Measurements from ENCODE around the gene HYI. TPM values are rescaled to one million over a fixed set of nuclear protein-coding genes. Genes with fewer than 3 reads are reported as not detected.

The HYI gene
- total RNA-seq, 1 experiment from 2014 or later = not detected

GRCh38 chr1:43452789-43453441 lies 816 bp downstream of the HYI start:
- DNase-seq = no peak
- no peaks in the 10 kb centered on the region; the same call in 1 of the 2 replicates for H3K9me3 ChIP-seq (replicated peaks)
- peaks cover 35% of the 10 kb centered on the region for H3K36me3 ChIP-seq
- H3K4me3 ChIP-seq = no peak overlapping the region
- H3K27ac ChIP-seq = no peak overlapping the region
- H3K4me1 ChIP-seq = peaks cover 4% of the 10 kb centered on the region; the same call in 1 of the 2 replicates
- H3K27me3 ChIP-seq = no peaks in the 10 kb centered on the region

DNA sequence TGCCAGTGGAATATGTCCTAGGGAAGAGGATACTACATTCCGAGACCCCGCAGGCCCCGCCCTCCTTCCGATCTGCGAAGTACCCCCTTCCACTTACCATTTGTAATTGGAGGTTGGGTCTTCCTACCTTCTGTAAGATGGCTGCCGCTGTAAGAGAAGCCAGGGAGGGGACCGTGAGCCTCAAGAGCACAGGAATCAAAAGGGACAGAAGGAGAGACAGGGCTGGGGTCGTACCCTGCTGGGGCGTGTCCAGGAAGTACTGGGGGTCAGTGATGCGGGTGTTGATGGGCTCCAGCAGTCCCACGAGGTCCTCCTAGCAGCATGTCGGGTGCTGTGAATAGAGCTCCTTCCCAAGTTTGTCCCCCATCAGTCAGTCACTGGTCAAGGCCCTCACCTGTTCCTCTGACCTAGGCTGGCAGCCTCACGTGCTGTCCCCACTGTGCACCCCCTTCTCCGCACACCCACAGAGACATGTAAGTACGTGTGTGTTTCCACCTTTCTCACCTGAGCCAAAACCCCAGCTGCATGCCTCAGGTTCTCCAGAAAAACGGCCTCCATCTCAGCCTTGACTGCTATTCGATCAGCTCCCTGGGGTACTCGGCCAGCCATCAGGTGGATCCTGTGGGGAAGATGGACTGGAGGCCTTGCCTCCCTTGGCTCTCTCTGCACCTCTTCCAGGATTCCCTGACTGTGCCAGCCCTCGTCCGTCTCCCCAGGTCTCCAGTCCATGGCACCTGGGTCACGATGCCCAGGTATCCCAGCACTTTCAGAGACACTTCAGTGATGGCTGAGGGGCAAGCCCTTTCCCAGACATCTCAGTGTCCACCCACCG lies 1.8 kb downstream of the HYI start:
- no peak for DNase-seq
- H3K4me1 ChIP-seq = peaks cover 4% of the 10 kb centered on the region; the same call in 1 of the 2 replicates
- no peak overlapping the region for H3K27ac ChIP-seq
- H3K4me3 ChIP-seq = no peak overlapping the region
- H3K9me3 ChIP-seq (replicated peaks) = no peaks in the 10 kb centered on the region; the same call in 1 of the 2 replicates
- peaks cover 42% of the 10 kb centered on the region for H3K36me3 ChIP-seq
- no peaks in the 10 kb centered on the region for H3K27me3 ChIP-seq

DNA sequence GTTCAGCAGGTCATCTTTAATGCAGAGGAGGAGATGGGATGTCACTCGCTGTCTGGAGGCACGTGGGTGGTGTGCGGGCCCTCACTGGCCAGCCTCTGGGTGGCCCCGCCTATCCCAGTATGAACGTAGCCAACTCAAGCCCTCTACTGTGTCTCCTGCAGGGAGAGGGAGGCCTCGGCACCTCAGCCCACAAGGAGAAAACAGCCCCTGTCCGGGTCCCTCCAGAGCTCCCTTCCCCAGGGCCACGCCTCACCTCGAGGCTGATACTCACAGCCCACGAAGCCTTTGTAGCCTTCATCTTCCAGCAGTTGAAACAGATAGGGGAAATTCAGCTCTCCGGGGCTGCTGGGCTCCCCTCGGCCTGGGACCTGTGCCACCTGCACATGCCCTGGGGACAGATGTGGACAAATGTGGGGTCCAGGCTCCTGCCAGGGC lies 2.6 kb downstream of the HYI start:
- H3K36me3 ChIP-seq = peaks cover 46% of the 10 kb centered on the region
- DNase-seq = no peak

DNA sequence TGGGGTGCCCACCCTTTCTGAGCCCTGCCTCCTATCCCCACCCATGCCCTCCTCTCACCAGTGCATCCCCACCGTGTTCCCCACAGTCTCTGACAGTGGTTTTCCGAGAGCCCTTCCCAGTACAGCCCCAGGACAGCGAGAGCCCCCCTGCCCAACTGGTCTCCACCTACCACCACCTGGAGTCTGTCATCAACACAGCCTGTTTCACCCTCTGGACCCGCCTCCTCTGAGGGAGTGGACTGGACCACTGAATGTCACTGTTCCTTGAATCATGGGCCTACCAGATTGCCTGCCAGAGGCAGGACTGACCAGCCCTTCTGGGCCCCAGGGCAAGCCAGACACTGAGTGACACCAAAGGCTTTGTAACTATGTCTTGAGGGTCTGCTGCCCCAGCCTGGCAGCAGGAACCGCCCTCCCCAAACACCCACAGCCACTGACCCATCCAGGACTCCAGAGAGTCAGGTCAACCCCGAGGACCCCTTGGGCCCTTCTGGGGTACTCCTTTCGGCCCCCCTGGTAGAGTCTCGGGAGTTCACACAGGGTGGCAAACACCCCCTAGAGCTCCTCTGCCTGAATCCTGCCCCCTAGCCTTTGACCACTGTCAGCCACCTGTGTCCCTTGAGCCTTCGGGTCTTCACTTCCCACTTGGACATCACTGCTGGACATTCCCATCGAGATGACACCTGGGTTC lies 3.3 kb downstream of the HYI start:
- H3K9me3 ChIP-seq (replicated peaks) = no peaks in the 10 kb centered on the region; the same call in 1 of the 2 replicates
- DNase-seq = no peak
- H3K36me3 ChIP-seq = peaks cover 53% of the 10 kb centered on the region
- H3K4me3 ChIP-seq = no peak overlapping the region
- H3K4me1 ChIP-seq = peaks cover 4% of the 10 kb centered on the region; the same call in 1 of the 2 replicates
- H3K27me3 ChIP-seq = no peaks in the 10 kb centered on the region
- H3K27ac ChIP-seq = no peak overlapping the region

More for the DNA sequence above, 2.6 kb downstream of the HYI start:
- no peaks in the 10 kb centered on the region; the same call in 1 of the 2 replicates for H3K9me3 ChIP-seq (replicated peaks)
- no peaks in the 10 kb centered on the region for H3K27me3 ChIP-seq
- H3K4me1 ChIP-seq = peaks cover 4% of the 10 kb centered on the region; the same call in 1 of the 2 replicates
- no peak overlapping the region for H3K27ac ChIP-seq
- H3K4me3 ChIP-seq = no peak overlapping the region

DNA sequence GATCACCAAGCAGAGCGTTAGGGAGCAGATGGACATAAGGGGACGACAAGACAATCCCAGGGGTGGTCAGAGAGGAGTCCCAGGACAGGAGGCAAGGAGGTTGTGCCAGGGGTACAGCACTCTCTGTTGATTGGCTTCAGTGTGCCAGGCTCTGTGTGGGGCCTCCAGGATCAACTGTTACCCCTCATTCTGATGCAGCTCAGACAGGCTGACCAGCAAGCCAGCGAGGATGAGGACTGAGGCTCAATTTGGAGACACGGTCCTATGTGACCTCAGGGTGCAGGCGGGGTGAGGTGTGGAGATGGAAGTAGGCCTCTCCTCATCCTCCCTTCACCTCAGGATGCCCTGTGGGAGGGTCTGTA lies 4.0 kb downstream of the HYI start:
- DNase-seq = no peak
- no peaks in the 10 kb centered on the region for H3K27me3 ChIP-seq
- H3K4me3 ChIP-seq = no peak overlapping the region
- H3K4me1 ChIP-seq = no peaks in the 10 kb centered on the region
- H3K36me3 ChIP-seq = peaks cover 56% of the 10 kb centered on the region
- H3K9me3 ChIP-seq (replicated peaks) = no peaks in the 10 kb centered on the region
- no peak overlapping the region for H3K27ac ChIP-seq

GRCh38 chr1:43448955-43449707 lies 4.6 kb downstream of the HYI start:
- no peak for DNase-seq
- H3K4me3 ChIP-seq = no peak overlapping the region
- peaks cover 56% of the 10 kb centered on the region for H3K36me3 ChIP-seq
- no peaks in the 10 kb centered on the region for H3K4me1 ChIP-seq
- H3K9me3 ChIP-seq (replicated peaks) = no peaks in the 10 kb centered on the region
- H3K27me3 ChIP-seq = no peaks in the 10 kb centered on the region
- no peak overlapping the region for H3K27ac ChIP-seq

GRCh38 chr1:43447891-43448708 lies 5.6 kb downstream of the HYI start:
- Histone ChIP-seq H3K9me3 (replicated peaks) (no peaks in the 10 kb centered on the region), H3K4me1 (no peaks in the 10 kb centered on the region), H3K36me3 (peaks cover 56% of the 10 kb centered on the region), H3K27me3 (no peaks in the 10 kb centered on the region), H3K4me3 (no peak overlapping the region), H3K27ac (no peak overlapping the region)
- no peak for DNase-seq

DNA sequence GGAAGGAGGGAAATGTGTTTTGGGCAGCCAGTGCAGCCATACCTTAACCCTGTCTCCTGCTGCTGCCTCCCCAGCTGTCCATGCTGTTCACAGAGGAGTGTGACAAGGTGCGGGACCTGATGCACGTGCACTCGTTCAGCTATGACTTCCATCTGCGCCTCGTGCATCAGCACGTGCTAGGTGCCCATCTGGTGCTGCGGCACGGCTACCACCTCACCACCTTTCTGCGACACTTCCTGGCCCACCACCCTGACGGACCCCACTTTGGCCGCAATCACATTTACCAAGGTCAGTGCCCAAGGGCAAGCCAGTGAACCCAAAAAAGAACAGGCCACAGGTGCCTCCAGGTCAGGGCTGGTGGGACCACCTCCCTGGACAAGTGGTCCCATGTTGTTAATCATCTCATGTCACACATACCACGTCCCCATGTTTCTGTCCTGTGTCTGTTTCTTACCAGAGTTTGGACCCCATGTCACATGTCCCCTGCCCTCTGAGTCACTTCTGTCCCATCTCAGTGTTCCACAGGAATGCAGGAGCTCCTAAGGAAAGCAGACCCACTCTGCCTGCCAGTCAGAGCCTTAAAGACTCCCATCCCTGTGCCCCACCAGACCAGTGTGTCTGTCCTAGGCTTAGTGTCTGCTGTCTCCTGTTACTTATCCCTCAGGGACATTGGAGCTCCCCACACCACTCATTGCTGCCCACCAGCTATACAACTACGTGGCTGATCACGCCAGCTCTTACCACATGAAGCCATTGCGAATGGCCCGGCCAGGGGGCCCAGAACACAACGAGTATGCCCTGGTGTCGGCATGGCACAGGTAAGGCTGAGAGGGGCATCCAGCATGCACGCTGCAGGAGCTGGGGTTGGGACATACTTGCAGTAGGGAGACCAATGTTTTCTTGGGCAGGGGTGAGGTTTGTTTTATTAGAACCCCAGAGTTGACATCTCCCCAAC lies 6.6 kb downstream of the HYI start:
- peaks cover 48% of the 10 kb centered on the region for H3K36me3 ChIP-seq
- no peak overlapping the region for H3K4me3 ChIP-seq
- DNase-seq = no peak
- no peaks in the 10 kb centered on the region for H3K4me1 ChIP-seq
- no peaks in the 10 kb centered on the region for H3K9me3 ChIP-seq (replicated peaks)
- H3K27ac ChIP-seq = no peak overlapping the region
- no peaks in the 10 kb centered on the region for H3K27me3 ChIP-seq

- no peak overlapping the region for H3K27ac ChIP-seq
- H3K4me1 ChIP-seq = no peaks in the 10 kb centered on the region
- DNase-seq = no peak
- H3K36me3 ChIP-seq = peaks cover 44% of the 10 kb centered on the region
- H3K27me3 ChIP-seq = no peaks in the 10 kb centered on the region
- no peak overlapping the region for H3K4me3 ChIP-seq
- no peaks in the 10 kb centered on the region for H3K9me3 ChIP-seq (replicated peaks)
Observed at GRCh38 chr1:43446388-43446740, 7.4 kb downstream of the HYI start.

- H3K4me3 ChIP-seq = no peak overlapping the region
- H3K36me3 ChIP-seq = peaks cover 42% of the 10 kb centered on the region
- H3K27me3 ChIP-seq = no peaks in the 10 kb centered on the region
- DNase-seq = no peak
- H3K9me3 ChIP-seq (replicated peaks) = no peaks in the 10 kb centered on the region
- H3K27ac ChIP-seq = no peak overlapping the region
- H3K4me1 ChIP-seq = no peaks in the 10 kb centered on the region
Observed at GRCh38 chr1:43445606-43446387, 7.9 kb downstream of the HYI start.

- no peaks in the 10 kb centered on the region for H3K27me3 ChIP-seq
- H3K4me1 ChIP-seq = no peaks in the 10 kb centered on the region
- H3K4me3 ChIP-seq = no peak overlapping the region
- H3K9me3 ChIP-seq (replicated peaks) = no peaks in the 10 kb centered on the region
- peaks cover 35% of the 10 kb centered on the region for H3K36me3 ChIP-seq
- H3K27ac ChIP-seq = no peak overlapping the region
- DNase-seq = no peak
Observed at GRCh38 chr1:43444836-43445235, 8.9 kb downstream of the HYI start.

GRCh38 chr1:43444151-43444828 lies 9.4 kb downstream of the HYI start:
- Histone ChIP-seq H3K36me3 (peaks cover 35% of the 10 kb centered on the region), H3K27ac (no peak overlapping the region), H3K27me3 (no peaks in the 10 kb centered on the region), H3K4me3 (no peak overlapping the region), H3K4me1 (no peaks in the 10 kb centered on the region), H3K9me3 (replicated peaks) (no peaks in the 10 kb centered on the region)
- no peak for DNase-seq

Data from SJCRH30 (cell line).